ENCODE data around the gene CCDC93.

The CCDC93 gene

DNA sequence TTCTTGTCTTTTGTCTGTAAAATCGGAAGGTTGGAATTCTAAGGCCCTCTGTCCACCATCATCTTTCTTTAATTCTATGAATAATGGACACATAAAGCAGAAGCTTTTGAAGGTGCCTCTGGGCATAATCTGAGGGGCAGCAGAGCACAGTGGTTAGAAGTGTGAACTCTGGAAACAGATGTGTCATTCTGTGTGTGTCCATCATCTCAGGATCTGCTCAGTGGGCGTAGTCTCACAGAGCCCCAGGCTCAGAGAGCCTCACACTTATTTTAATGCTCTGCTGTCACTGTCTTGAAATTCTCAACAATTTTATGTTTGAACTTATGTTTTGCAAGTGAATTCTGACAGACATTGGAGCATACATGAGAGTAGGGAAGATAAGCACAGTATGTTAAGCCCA lies 31.0 kb upstream of the CCDC93 start:
- DNase-seq = no peak

DNA sequence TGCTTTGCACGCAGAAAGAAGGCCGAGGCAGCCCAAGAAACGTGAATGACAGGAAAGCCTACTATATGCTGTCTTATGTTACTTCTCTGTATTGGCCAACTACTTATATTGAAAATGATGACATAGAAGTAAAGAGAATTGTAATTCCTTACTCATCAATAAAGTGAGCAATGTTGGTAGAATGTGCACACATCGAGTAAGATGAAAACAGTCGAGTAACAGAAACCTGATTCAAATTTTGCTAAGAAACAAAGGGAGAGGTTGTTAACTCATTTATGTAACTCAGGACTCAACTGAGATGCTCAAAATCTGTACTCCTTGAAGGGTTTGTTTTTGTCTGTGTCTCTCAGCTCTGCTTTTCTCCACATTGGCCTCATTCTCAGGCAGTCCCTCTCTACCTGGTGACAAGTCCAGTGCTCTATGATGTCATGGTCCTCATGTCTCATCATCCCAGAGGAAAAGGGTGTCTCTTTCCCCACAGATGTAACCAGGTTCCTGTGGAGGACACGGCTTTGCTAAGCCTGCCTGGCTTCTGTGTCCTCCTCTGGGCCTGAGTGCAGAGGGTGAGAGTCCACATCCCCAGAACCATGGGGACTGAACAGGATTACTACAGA lies 30.3 kb upstream of the CCDC93 start:
- no peak for DNase-seq

DNA sequence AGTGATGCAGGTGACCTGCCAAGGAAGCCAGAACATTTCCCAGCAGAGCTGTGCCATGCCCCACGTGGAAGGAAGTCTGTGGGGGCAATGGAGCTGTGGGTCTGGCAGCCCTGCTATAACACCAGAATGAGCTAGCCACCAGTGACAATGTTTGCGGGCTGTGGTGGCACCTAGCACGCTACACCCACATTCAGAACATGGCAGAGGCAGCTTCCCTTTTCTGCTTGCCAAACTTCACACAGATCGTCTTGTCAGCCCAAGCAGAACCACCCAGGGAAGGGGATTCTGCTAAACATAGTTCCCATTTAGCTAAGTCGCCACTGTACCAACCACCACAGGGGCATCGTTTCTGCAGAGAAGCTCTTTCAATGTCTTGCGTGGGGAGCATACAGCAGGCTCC lies 27.0 kb upstream of the CCDC93 start:
- DNase-seq = no peak

DNA sequence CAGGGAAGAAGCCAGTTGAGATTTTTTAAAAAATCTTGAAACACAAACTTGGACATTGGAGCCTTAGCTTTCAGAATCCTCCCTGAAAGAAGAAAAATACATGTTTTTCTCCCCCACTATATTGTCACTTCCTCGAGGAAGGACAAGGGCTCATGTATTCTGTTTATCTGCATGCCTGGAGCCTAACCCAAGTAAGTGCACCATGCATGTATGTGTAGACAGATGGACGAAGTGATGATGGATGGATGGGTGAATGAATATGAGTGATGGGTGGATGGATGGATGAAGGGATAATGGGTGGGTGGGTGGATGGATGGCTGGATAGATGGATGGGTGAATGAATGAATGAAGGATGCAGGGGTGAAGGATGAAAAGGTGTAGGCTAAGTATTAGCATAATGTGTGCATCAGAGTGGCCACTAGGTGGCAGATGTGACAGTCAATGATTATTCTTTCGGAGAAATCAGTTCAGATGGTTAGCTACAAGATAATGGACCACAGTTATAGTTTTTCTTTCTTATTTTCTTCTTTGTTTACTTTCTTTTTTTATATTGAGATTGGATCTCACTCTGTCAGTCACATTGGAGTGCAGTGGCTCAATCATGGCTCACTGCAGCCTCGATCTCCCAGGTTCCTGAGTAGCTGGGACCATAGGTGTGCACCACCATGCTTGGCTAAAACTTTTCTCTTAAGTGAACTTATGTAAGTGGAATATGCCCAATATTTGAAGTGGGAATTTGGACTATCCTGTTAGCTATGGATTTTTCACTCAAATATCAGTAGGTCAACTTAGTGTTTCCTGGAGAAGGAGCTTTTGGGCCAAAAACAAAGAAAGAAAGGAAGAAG lies 18.5 kb upstream of the CCDC93 start:
- DNase-seq = peak; percentile 56

DNA sequence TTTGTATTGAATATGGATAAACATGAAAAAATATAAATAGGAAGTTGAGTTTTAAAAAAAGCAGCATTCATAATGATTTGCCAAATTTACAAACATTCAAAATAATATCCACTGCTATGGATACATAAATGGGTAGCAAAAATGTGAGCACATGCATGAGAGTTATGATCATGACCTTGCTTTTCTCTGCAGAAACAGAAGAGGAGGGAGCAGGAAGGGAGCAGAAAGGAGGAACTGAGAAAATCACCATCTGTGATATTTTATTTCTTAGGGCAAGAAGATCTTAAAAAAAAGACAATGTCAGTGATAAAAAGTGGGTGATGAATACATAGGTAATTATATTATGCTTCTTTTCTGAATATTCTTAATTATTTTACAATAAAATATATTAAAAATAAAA lies 17.7 kb upstream of the CCDC93 start:
- no peak for DNase-seq

DNA sequence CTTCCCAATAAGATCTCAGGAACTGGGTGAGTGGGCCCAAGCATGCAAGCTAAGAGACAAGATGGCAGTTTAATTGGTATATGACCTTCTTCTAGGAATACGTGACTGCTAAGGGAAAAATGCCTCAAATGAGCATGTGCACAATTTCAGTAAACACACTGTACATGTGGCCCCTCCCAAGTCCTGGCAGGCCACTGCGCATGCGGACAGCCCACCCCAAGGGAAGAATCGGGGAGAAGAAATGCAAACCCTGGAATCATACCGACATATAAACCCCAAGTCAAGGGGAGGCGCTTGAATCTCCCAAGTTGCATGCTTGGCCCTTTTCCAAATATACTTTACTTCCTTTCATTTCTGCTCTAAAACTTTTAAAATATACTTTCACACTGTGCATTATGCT lies 15.2 kb upstream of the CCDC93 start:
- no peak for DNase-seq

DNA sequence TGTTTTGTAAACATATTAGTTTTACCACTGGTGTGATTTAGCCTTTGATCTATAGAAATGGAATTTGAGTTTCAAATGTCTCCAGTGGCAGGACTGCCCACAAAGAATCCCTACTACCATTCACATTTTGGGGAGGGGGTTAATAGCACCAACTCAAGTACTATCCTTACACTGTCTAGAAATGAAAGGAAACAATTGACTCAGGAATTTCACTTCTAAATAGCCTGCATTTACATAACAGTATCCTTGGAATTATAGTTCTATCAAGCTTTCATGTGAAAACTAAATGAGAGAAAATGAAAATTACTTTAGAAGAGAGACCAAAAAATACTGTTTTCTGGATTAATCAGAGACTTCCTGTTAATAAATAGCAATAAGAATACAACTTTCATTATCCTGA lies 7.5 kb upstream of the CCDC93 start:
- DNase-seq = no peak

DNA sequence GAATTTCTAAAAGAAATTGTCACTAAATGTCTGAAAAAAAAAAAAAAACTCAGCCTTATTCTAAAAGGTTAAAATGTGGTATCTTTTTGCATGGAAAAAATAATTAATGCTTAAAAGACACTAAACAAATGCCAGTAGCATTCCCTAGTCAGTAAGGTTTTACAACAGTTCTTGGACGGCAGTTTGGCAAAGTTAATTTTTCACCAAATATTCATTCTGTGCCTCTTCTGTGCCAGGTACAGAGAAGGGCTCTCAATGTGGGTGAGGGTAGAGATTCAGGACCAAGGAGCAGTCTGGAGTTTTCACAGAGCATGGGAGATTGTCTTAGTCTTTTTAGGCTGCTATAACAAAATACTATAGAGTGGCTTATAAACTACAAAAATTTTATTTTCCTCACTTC lies 6.0 kb upstream of the CCDC93 start:
- no peak for DNase-seq

DNA sequence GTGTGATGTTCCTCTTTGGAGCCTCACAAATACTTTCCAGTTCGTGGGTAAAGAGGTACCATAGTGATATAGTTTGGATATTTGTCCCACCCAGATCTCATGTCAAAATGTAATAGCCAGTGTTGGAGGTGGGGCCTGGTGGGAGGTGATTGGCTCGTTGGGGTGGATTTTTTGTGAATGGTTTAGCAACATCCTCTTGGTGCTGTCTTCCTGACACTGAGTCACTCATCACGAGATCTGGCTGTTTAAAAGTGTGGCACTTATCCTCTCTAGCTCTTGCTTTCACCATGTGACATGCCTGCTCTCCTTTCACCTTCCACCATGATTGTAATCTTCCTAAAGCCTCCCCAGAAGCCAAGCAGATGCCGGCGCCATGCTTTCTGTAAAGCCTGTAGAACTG lies 3.0 kb upstream of the CCDC93 start:
- peak; percentile 80 for DNase-seq

DNA sequence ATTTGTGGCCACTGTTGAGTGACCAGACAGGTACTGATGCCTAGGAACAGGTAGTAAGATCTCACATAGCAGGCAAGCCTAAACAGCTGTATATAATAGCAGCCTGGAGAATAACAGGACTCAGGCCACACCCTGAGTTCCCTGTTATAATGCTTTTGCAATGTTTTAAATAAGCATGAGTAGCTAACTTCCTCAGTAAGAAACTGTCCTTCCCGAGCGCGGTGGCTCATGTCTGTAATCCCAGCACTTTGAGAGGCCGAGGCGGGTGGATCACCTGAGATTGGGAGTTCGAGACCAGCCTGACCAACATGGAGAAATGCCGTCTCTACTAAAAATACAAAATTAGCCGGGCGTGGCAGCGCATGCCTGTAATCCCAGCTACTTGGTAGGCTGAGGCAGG lies 1.9 kb upstream of the CCDC93 start:
- peak; percentile 60 for DNase-seq

DNA sequence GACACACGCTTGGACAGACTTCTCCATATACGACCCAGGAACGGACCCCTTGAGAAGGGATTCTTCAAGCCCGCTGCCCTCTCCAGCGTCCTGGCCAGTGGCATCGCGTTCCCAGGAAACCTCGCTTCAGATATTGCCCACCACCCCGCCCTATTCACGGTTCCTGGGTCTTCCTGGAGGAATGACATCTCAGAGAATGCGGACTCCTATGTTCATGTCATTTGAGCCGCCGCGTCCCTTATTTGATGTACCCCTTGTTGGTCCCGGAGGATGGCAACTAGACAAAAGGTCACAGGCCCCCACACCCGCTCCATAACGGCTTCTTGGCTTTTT lies 588 bp upstream of the CCDC93 start:
- no peak for DNase-seq

DNA sequence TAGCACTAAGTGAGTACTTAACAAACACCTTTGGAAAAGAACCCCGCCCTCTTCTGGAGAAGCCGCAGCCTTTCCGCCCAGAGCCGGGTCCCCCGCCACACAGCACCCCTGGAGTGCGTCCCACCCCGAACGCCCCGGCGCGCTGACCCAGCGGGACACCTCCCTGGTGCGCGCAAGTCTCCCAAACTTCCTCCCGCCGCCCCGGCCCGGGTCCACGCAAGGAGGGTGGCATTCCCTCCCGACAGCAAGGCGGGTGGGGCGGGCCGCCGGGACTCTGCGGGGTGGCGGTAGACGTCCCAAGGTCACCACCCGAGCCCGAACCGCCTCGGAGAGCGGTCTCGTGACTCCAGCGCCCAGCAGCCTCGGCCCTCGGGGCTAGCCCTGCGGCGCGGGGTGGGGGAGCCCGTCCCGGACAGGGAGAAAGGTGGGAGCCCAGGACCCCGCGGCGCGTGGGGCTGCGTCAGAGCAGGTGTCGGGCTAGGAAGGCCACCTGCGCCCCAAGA lies 598 bp downstream of the CCDC93 start:
- DNase-seq = peak; percentile 52

DNA sequence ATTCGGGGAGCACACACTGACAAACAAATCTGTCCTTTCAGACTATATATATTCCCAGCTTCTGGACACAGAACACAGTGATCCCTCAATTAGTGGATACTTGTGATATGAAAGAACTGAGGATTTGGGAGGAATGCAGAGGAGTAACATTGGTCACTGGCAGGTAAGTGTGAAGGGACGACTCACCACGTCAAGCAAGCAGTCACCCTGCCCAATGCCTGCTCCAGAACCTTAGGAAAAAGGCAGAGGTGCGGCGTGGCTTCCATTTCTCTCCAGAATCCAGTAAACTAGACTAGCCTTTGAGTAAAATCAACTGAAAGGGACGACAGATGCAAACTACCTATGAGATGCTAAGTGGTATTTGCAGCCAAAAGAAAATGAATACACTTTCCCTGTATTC lies 1.1 kb downstream of the CCDC93 start:
- no peak for DNase-seq

DNA sequence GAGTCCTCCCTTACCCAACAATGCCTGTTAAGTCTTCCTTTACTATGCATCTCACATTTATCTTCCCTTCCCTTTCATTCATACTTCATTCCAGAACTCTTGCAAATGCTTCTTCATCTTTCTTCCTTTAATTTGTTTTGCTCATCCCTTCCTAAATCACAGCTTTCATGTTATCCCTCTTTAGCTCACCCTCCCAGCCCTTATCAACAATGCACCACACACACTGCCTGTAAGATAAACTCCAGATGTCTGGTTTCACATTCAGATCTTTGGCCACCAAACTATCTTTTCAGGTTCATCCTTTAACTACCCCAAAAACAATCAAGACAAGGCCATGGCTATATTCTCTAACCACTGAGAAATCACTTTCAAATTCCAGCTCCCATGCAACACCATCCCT lies 3.4 kb downstream of the CCDC93 start:
- no peak for DNase-seq

DNA sequence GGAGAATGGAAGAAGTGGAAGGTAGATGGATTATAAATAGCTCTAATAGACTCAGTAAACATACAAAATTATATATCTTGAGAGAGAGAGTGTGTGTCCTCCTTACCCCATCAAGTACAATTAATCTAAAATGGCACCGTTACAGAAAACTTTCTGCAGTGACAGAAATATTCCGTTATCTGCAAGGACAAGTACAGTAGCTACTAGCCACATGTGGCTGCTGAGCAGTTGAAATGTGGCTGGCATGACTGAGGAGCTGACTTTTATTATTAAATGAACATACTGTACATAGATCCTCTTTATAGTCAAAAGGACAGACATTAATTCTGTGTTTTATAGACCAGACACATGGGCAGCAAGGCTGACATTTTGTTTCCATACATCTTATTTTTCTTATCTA lies 7.0 kb downstream of the CCDC93 start:
- no peak for DNase-seq

DNA sequence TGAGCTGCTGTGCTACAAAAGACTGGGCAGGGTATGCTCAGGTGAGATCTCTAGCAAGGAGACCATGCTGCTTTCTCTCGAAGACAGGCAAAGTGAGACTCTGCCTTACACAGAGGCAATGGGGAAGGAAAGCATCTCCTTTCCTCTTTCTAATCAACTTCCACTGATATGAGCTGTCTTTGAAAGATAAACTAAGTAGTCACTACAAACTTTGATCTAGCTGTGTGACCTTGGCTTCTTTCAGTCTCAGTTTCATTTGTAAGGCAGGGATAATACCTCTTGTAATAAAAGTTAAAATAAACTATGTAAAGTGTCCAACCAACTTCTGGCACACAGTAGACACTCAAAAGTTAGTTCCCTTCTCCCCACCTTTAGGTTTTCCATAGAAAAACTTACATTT lies 7.5 kb downstream of the CCDC93 start:
- DNase-seq = no peak

DNA sequence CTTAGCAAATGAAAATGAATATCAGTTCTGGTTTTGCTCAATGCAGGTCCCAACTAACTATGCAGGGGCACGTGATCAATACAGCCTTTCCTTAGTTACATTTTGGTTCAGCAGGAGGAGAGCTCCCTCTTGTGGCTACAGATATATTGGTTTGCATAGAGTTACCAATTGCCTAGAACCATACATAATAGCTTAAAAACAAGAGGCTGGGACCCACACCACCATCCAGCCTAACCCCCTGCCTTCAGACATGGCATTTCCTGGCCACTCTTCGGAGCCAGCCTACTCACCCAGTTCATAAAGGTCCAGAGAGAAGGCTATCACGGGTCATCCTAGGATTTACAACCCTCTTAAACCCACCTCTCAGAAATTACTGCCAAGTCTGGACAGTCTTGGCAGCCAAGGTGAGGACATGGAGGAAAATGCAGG lies 10.5 kb downstream of the CCDC93 start:
- peak; percentile 87 for DNase-seq

DNA sequence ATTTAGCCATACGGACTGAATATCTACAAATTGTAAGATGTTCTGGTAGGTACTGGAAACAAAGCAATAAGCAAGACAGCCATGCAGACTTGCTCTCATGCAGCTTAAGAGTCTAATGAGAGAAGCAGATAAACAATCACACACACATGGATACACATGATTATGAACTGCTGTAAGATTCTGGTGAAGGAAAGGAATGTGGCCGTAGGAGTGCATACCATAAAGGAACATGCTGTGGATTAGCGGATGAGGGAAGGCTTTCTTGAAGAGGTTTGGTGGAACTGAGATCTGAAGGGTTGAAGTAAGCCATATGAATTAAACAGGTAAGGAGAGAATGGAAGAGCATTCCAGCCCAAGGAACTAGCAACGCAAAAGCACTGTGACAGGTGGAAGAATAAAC lies 13.8 kb downstream of the CCDC93 start:
- DNase-seq = no peak

DNA sequence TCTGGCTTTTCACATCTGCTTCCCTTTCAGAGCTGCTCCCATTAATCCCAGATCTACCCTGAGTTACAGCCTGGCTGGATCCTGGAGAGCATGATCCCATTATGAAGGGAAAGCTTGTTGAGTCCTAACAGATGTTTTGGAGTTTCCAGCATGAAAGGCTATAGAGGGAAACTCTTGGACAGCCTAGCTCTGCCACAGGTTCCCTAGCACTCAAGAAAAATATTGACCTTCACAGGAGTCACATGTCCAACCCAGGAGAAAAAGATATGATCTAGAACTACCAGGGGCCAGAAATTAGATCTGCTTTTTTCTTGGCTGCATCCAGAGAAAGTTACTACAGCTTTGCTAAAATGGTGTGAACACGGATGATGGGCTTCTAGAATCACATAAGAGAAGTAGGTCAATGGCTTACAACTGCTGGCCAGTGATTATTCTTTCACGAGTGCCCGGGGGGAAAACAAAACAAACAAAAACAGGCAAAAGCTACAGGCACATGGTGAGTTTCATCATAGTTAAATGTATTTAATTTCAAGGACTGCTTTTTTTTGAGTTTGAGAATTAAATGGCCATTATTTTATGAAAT lies 15.9 kb downstream of the CCDC93 start:
- no peak for DNase-seq

DNA sequence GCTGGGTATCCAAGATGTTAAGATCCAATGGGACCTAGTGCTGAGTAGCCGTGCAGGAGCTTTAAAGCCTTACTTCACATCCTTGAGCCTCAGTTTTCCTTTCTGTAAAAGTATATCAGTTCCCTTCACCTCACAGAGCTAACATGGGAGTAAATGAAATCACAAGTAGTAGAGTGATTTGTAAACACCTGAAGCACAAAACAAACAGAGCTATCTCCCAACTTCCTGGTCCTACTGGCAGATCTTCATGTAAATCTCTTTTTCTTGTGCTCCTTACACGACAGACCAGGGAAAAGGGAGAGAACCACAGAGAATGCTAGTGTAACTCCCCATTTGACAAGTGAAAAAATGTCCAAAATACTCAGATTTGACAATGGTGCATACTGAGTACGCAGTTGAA lies 17.3 kb downstream of the CCDC93 start:
- DNase-seq = no peak

DNA sequence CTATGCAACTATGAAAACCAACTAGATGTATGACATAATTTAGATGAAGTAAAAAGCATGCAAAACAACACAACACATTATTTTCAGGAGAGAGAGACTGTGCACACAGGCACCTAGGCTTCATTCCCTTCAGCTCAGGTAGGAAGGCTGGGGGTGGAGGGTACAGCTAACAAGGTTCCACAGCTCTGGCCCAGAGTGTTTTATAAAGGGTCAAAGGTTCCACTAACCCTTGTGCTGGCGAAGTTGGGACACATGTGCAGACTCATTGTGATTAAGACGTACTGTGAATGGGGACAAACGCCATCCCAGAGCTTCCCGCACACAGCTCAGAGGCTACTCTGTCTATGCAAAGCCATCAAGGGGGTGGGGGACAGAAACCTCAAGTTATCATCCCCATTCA lies 19.1 kb downstream of the CCDC93 start:
- no peak for DNase-seq

DNA sequence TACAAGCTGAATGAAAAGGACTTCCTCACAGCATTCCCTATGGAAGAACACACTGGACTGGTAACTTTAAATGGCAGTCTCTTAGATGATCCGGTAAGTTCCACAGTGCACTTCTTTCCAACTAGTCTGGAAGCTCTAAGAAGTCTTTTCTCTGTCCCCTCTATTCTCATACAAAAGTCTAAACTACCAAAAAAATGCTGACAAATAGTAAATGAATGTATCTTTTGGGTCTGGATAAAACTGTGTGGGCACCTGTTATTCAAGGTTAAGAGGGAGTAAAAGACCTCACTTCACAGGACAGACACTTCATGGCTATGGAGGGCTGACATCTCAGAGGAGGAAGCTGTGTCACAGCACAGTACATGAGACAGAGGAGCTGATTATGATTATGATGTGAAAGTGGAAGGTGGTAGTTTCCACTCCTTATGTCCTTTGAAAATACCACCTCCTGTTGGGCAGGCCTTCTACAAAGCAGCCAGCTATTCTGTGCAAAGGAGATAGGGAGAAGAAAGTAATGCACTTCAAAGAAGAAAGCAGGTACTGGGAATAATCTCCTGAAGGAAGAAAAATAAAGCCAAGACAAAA lies 23.9 kb downstream of the CCDC93 start:
- DNase-seq = no peak

DNA sequence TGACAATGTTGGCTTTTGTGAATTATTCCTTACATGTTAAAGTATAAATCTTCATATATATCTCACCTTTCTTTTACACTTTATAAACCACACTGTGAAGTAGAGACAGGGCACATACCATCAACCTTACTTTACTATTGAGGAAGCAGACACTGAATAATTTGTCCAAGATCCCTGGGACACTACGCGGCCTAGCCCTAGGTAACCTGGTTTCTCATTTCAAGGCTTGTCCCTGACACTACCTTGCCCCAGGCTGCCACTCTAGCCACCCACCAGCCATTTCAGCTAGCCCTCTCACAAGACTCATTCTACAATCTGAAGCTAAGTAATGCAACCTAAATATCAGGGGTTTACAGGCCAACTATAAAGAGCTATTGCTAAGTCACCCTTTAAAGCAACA lies 26.7 kb downstream of the CCDC93 start:
- DNase-seq = no peak

DNA sequence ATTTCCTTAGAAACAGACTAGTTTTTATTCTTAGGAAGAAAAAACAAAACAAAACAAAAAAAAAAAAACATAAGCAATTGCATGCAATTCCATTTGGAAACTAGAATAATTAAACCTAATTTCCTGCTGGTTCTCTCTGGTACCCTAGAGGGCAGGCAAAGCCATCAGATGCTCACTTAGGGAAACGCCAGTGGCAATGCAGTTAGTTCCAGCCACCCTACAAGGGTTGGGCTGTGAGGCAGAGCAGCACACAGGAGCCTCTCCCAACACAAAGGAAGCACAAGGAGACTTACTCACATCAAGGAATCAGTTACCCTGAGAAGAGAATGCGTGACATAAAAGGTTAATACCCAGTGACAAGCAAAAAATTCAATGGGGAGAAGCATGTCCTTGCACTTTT lies 28.8 kb downstream of the CCDC93 start:
- no peak for DNase-seq
